ENCODE measurements around the gene CEMIP.

The CEMIP gene

GRCh38 chr15:80815106-80815505, 35.9 kb downstream of the CEMIP start:
- FAIRE-seq = no peak
- no peak for TF ChIP-seq POLR2A (IDR thresholded peaks at IDR 0.05; ENCODE audit: low read depth, low read length)

GRCh38 chr15:80816049-80816653, 37.0 kb downstream of the CEMIP start:
- no peak for TF ChIP-seq POLR2A (IDR thresholded peaks at IDR 0.05; ENCODE audit: low read depth, low read length)
- FAIRE-seq (no peak), DNase-seq (ENCODE audit: insufficient read length, low spot score) (no peak)

More at GRCh38 chr15:80815106-80815505, 35.9 kb downstream of the CEMIP start:
- DNase-seq (ENCODE audit: insufficient read length, low spot score) = no peak

GRCh38 chr15:80816936-80817335, 37.8 kb downstream of the CEMIP start:
- DNase-seq (ENCODE audit: insufficient read length, low spot score) (no peak), FAIRE-seq (no peak)
- no peak for TF ChIP-seq POLR2A (IDR thresholded peaks at IDR 0.05; ENCODE audit: low read depth, low read length)

- FAIRE-seq = no peak
- no peak for TF ChIP-seq POLR2A (IDR thresholded peaks at IDR 0.05; ENCODE audit: low read depth, low read length)
- no peak for DNase-seq (ENCODE audit: insufficient read length, low spot score)
These were observed 38.7 kb downstream of the CEMIP start for GRCh38 chr15:80817901-80818300.

- DNase-seq (ENCODE audit: insufficient read length, low spot score) (no peak), FAIRE-seq (no peak)
- TF ChIP-seq POLR2A (IDR thresholded peaks at IDR 0.05; ENCODE audit: low read depth, low read length) = no peak
These were observed 39.8 kb downstream of the CEMIP start for GRCh38 chr15:80819001-80819400.

GRCh38 chr15:80820092-80820491, 40.9 kb downstream of the CEMIP start:
- DNase-seq (ENCODE audit: insufficient read length, low spot score) (no peak), FAIRE-seq (no peak)
- TF ChIP-seq POLR2A (IDR thresholded peaks at IDR 0.05; ENCODE audit: low read depth, low read length) = no peak

GRCh38 chr15:80822256-80822655, 43.1 kb downstream of the CEMIP start:
- FAIRE-seq (no peak), DNase-seq (ENCODE audit: insufficient read length, low spot score) (no peak)
- no peak for TF ChIP-seq POLR2A (IDR thresholded peaks at IDR 0.05; ENCODE audit: low read depth, low read length)

- TF ChIP-seq POLR2A (IDR thresholded peaks at IDR 0.05; ENCODE audit: low read depth, low read length) = no peak
- DNase-seq (ENCODE audit: insufficient read length, low spot score) = no peak
- no peak for FAIRE-seq
These were observed 43.5 kb downstream of the CEMIP start for GRCh38 chr15:80822676-80823075.

- no peak for DNase-seq (ENCODE audit: insufficient read length, low spot score)
- no peak for FAIRE-seq
- TF ChIP-seq POLR2A (IDR thresholded peaks at IDR 0.05; ENCODE audit: low read depth, low read length) = no peak
These were observed 44.0 kb downstream of the CEMIP start for GRCh38 chr15:80823120-80823519.

GRCh38 chr15:80823995-80824394, 44.8 kb downstream of the CEMIP start:
- TF ChIP-seq POLR2A (IDR thresholded peaks at IDR 0.05; ENCODE audit: low read depth, low read length) = no peak
- DNase-seq (ENCODE audit: insufficient read length, low spot score) (no peak), FAIRE-seq (no peak)

- FAIRE-seq (no peak), DNase-seq (ENCODE audit: insufficient read length, low spot score) (no peak)
- TF ChIP-seq POLR2A (IDR thresholded peaks at IDR 0.05; ENCODE audit: low read depth, low read length) = no peak
These were observed 46.3 kb downstream of the CEMIP start for GRCh38 chr15:80825361-80826030.

- DNase-seq (ENCODE audit: insufficient read length, low spot score) (no peak), FAIRE-seq (no peak)
- TF ChIP-seq POLR2A (IDR thresholded peaks at IDR 0.05; ENCODE audit: low read depth, low read length) = no peak
These were observed 49.6 kb downstream of the CEMIP start for GRCh38 chr15:80828796-80829195.

- DNase-seq (ENCODE audit: insufficient read length, low spot score) (no peak), FAIRE-seq (no peak)
- no peak for TF ChIP-seq POLR2A (IDR thresholded peaks at IDR 0.05; ENCODE audit: low read depth, low read length)
These were observed 51.5 kb downstream of the CEMIP start for GRCh38 chr15:80830677-80831076.

GRCh38 chr15:80831192-80831591, 52.0 kb downstream of the CEMIP start:
- FAIRE-seq = no peak
- no peak for TF ChIP-seq POLR2A (IDR thresholded peaks at IDR 0.05; ENCODE audit: low read depth, low read length)

GRCh38 chr15:80831606-80832224, 52.5 kb downstream of the CEMIP start:
- no peak for TF ChIP-seq POLR2A (IDR thresholded peaks at IDR 0.05; ENCODE audit: low read depth, low read length)
- DNase-seq (ENCODE audit: insufficient read length, low spot score) = no peak
- no peak for FAIRE-seq

More at GRCh38 chr15:80831192-80831591, 52.0 kb downstream of the CEMIP start:
- no peak for DNase-seq (ENCODE audit: insufficient read length, low spot score)

Measured in H54 (cell line).